ENCODE results near the gene SLC1A2. TPM values are rescaled to one million over a fixed set of nuclear protein-coding genes. Genes with fewer than 3 reads are reported as not detected.

The SLC1A2 gene
- total RNA-seq, 2 donors from 2014 or later, result 7.1 to 13.5 TPM

DNA sequence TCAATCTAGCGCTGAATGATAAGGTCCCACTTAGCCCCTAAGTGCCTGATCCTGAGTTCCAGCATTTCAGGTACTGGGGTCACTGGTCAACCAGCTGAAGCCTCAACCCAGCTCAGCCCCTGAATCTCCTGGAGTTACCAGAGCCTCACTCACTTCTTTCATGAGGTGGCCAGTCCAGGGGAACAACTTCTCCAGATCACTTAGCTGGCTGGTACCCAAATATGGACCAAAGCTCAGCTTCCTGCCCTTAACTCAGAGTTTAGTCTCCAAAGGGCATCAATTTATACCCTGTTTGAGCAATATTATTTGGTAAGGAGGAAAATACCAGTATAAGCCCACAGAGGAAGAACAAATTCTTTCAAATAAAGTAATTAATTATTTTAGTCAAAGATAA, 105.6 kb downstream of the SLC1A2 start:
- Mint-ChIP-seq H3K4me3 (no peak overlapping the region), H3K27me3 (ENCODE audit: insufficient read depth) (peaks cover 31% of the 10 kb centered on the region), H3K36me3 (ENCODE audit: low read depth) (no peaks in the 10 kb centered on the region), H3K27ac (no peak overlapping the region), H3K4me1 (no peaks in the 10 kb centered on the region), H3K9me3 (no peaks in the 10 kb centered on the region)
- TF ChIP-seq, protein P1, sequence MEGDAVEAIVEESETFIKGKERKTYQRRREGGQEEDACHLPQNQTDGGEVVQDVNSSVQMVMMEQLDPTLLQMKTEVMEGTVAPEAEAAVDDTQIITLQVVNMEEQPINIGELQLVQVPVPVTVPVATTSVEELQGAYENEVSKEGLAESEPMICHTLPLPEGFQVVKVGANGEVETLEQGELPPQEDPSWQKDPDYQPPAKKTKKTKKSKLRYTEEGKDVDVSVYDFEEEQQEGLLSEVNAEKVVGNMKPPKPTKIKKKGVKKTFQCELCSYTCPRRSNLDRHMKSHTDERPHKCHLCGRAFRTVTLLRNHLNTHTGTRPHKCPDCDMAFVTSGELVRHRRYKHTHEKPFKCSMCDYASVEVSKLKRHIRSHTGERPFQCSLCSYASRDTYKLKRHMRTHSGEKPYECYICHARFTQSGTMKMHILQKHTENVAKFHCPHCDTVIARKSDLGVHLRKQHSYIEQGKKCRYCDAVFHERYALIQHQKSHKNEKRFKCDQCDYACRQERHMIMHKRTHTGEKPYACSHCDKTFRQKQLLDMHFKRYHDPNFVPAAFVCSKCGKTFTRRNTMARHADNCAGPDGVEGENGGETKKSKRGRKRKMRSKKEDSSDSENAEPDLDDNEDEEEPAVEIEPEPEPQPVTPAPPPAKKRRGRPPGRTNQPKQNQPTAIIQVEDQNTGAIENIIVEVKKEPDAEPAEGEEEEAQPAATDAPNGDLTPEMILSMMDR (conservative IDR thresholded peaks at IDR 0.05), result no peak
- H3K9me3 ChIP-seq (ENCODE audit: control insufficient read depth, low read length), result no peaks in the 10 kb centered on the region
- no peak overlapping the region for H3K9ac ChIP-seq (ENCODE audit: extremely low read depth, low read length, poor library complexity, severe bottlenecking)
- WGBS, 2 experiments (ENCODE audit: insufficient coverage in 1 of 2, insufficient read length in 1 of 2), result 92 to 100% methylated on average over 1 of the region's 1 CpG
- no peak overlapping the region for H3K4me3 ChIP-seq (ENCODE audit: low read length)
- H3K27ac ChIP-seq (ENCODE audit: low read depth, low read length), result no peak overlapping the region
- H3K36me3 ChIP-seq (ENCODE audit: control insufficient read depth, insufficient read depth, low read length), result no peaks in the 10 kb centered on the region
- no peaks in the 10 kb centered on the region for H3K4me1 ChIP-seq (ENCODE audit: control insufficient read depth, insufficient read depth, low read length)
- no peak for DNase-seq
- peaks cover 16% of the 10 kb centered on the region for H3K27me3 ChIP-seq (ENCODE audit: control insufficient read depth, insufficient read depth, low read length, poor library complexity, severe bottlenecking)

DNA sequence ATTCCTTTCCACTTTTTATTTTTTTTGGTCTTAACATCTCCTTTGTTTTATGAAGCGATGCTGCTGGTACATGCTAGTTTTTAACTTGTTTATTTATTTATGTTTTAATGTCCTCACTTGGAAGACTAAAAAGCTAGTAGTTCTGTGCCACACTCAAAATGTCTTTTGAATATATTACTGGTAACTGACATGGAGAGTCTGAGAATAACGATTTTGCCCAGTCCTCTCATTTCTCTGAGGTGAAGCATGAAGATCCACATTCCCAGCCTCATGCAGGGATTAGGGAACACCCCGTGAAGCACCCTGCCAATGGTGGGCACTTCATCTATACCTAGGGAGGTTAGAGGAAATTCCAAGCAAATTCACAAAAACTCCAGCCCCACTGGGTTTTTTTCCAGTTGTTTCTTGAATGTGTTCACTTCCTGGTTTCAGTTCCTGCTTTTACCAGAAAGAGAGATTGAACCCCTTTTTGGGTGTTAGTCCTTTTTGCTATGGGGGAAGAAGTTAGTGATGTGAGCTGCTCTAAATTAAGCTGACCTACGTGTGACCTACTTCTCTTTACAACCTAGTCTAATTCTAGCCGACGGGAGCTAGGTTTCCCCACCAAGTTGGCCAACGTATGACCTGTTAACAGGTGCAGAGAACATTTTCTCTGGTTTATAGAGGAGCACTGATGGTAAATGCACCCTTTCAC, 106.1 kb downstream of the SLC1A2 start:
- no peaks in the 10 kb centered on the region for H3K9me3 Mint-ChIP-seq
- DNase-seq, result no peak

GRCh38 chr11:35311331-35311730, 108.0 kb downstream of the SLC1A2 start:
- H3K36me3 ChIP-seq (ENCODE audit: control insufficient read depth, insufficient read depth, low read length), result no peaks in the 10 kb centered on the region
- peaks cover 37% of the 10 kb centered on the region for H3K27me3 Mint-ChIP-seq (ENCODE audit: insufficient read depth)
- no peak overlapping the region for H3K4me3 ChIP-seq (ENCODE audit: low read length)
- TF ChIP-seq, protein P1 (conservative IDR thresholded peaks at IDR 0.05), result no peak
- no peaks in the 10 kb centered on the region for H3K9me3 ChIP-seq (ENCODE audit: control insufficient read depth, low read length)
- no peaks in the 10 kb centered on the region for H3K36me3 Mint-ChIP-seq (ENCODE audit: low read depth)
- H3K4me3 Mint-ChIP-seq, result no peak overlapping the region
- no peak overlapping the region for H3K27ac ChIP-seq (ENCODE audit: low read depth, low read length)
- no peak overlapping the region for H3K9ac ChIP-seq (ENCODE audit: extremely low read depth, low read length, poor library complexity, severe bottlenecking)
- no peaks in the 10 kb centered on the region for H3K4me1 Mint-ChIP-seq
- H3K9me3 Mint-ChIP-seq, result no peaks in the 10 kb centered on the region
- H3K27me3 ChIP-seq (ENCODE audit: control insufficient read depth, insufficient read depth, low read length, poor library complexity, severe bottlenecking), result peaks cover 28% of the 10 kb centered on the region
- no peak for DNase-seq
- H3K27ac Mint-ChIP-seq, result no peak overlapping the region
- H3K4me1 ChIP-seq (ENCODE audit: control insufficient read depth, insufficient read depth, low read length), result no peaks in the 10 kb centered on the region
- WGBS, 2 experiments (ENCODE audit: insufficient coverage in 1 of 2, insufficient read length in 1 of 2), result 97% methylated on average over 3 of the region's 3 CpGs; no CpG with 5 or more reads in 1 of the 2 experiments

More for the DNA sequence above, 106.1 kb downstream of the SLC1A2 start:
- 86 to 88% methylated on average over 6 to 7 of the region's 7 CpGs for WGBS, 2 experiments (ENCODE audit: insufficient coverage in 1 of 2, insufficient read length in 1 of 2)
- no peaks in the 10 kb centered on the region for H3K36me3 Mint-ChIP-seq (ENCODE audit: low read depth)
- Histone ChIP-seq H3K4me1 (ENCODE audit: control insufficient read depth, insufficient read depth, low read length) (no peaks in the 10 kb centered on the region), H3K4me3 (ENCODE audit: low read length) (no peak overlapping the region), H3K9me3 (ENCODE audit: control insufficient read depth, low read length) (no peaks in the 10 kb centered on the region), H3K27ac (ENCODE audit: low read depth, low read length) (no peak overlapping the region), H3K9ac (ENCODE audit: extremely low read depth, low read length, poor library complexity, severe bottlenecking) (no peak overlapping the region), H3K36me3 (ENCODE audit: control insufficient read depth, insufficient read depth, low read length) (no peaks in the 10 kb centered on the region), H3K27me3 (ENCODE audit: control insufficient read depth, insufficient read depth, low read length, poor library complexity, severe bottlenecking) (peaks cover 17% of the 10 kb centered on the region)
- H3K4me1 Mint-ChIP-seq, result no peaks in the 10 kb centered on the region
- no peak overlapping the region for H3K4me3 Mint-ChIP-seq
- TF ChIP-seq, protein P1 (conservative IDR thresholded peaks at IDR 0.05), result no peak
- no peak overlapping the region for H3K27ac Mint-ChIP-seq
- peaks cover 34% of the 10 kb centered on the region for H3K27me3 Mint-ChIP-seq (ENCODE audit: insufficient read depth)
